Stimulated activated CD4-positive, alpha-beta T cell treated with anti-CD3 and anti-CD28 coated beads, Interleukin-2, amount 100 ng/mL, for 4 hours (primary cell): ENCODE data around the gene APH1B.
"Not testable (repeated sequence)": the region's sequence is repeated elsewhere in the genome, so short reads cannot be mapped to it uniquely, and the experiment has no call there.

Experiments used
- DNase-seq: peaks from one replicate; pipeline ENCODE4 v3.0.0-alpha.2; 2020; ENCODE audit warnings: low read depth

Gene APH1B

GRCh38 chr15:63332367-63333124, 55.1 kb downstream of the APH1B start:
- DNase-seq: no peak

GRCh38 chr15:63334821-63335220, 57.4 kb downstream of the APH1B start:
- no peak for DNase-seq

- DNase-seq: no peak
These were observed 58.3 kb downstream of the APH1B start for GRCh38 chr15:63335543-63336240.

- no peak for DNase-seq
These were observed 59.6 kb downstream of the APH1B start for GRCh38 chr15:63337046-63337445.

GRCh38 chr15:63338170-63338569, 60.8 kb downstream of the APH1B start:
- no peak for DNase-seq

- no peak for DNase-seq
These were observed 61.8 kb downstream of the APH1B start for GRCh38 chr15:63339006-63339766.

- DNase-seq: no peak
These were observed 62.4 kb downstream of the APH1B start for GRCh38 chr15:63339836-63340235.

- DNase-seq: no peak
These were observed 62.9 kb downstream of the APH1B start for GRCh38 chr15:63340353-63340752.

- DNase-seq: no peak
These were observed 63.5 kb downstream of the APH1B start for GRCh38 chr15:63340878-63341277.

GRCh38 chr15:63341898-63342297, 64.5 kb downstream of the APH1B start:
- no peak for DNase-seq

- DNase-seq: not testable (repeated sequence)
These were observed 65.7 kb downstream of the APH1B start for GRCh38 chr15:63342996-63343562.

- DNase-seq: no peak
These were observed 67.5 kb downstream of the APH1B start for GRCh38 chr15:63344731-63345390.

GRCh38 chr15:63345391-63345752, 68.0 kb downstream of the APH1B start:
- no peak for DNase-seq

GRCh38 chr15:63347074-63347857, 69.9 kb downstream of the APH1B start:
- no peak for DNase-seq

GRCh38 chr15:63348392-63348791, 71.0 kb downstream of the APH1B start:
- no peak for DNase-seq

GRCh38 chr15:63349156-63349555, 71.8 kb downstream of the APH1B start:
- no peak for DNase-seq

GRCh38 chr15:63349621-63350020, 72.2 kb downstream of the APH1B start:
- DNase-seq: no peak

GRCh38 chr15:63350178-63350621, 72.8 kb downstream of the APH1B start:
- no peak for DNase-seq

- DNase-seq: no peak
These were observed 73.8 kb downstream of the APH1B start for GRCh38 chr15:63351170-63351569.

- DNase-seq: no peak
These were observed 75.4 kb downstream of the APH1B start for GRCh38 chr15:63352808-63353207.

GRCh38 chr15:63353261-63353660, 75.9 kb downstream of the APH1B start:
- no peak for DNase-seq
